Sigmoid colon (tissue), 3 donors: ENCODE results near the gene CEP120.

Source experiments
- POLR2A ChIP-seq, 2 donors: fragments of 450-650 bp; IDR thresholded peaks; one replicate each; pipeline ENCODE4 v1.6.1; 2016; ENCODE audit warnings: antibody characterized with exemption in 2 of 2, mild to moderate bottlenecking in 2 of 2, moderate library complexity in 2 of 2
- TF ChIP-seq, protein P1 (sequence below), 4 experiments: fragments of 450-650 bp in 3 of 4; fragments of 200-600 bp in 1 of 4; IDR thresholded peaks; one replicate each; pipeline ENCODE4 v1.5.1; 2016 to 2019; ENCODE audit warnings: antibody characterized with exemption in 4 of 4, mild to moderate bottlenecking in 3 of 4, moderate library complexity in 2 of 4

DNA sequence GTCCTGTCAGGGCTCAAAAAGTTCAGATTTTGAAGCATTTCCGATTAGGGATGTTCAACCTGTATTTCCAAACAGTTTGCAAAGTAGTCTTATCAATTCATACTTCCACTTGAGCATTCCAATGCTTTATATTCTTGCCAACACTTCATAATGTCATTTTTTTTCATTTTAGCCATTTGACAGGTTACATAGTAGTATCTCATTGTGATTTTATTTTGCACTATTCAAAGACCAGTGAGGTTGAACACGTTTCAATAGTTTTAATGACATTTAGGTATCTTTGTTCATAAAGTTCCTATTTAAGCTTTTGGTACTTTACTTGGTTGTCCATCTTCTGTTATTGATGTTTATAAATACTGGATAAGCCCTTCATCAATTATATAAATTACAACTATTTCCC, 71.4 kb downstream of the CEP120 start:
- TF ChIP-seq, protein P1, sequence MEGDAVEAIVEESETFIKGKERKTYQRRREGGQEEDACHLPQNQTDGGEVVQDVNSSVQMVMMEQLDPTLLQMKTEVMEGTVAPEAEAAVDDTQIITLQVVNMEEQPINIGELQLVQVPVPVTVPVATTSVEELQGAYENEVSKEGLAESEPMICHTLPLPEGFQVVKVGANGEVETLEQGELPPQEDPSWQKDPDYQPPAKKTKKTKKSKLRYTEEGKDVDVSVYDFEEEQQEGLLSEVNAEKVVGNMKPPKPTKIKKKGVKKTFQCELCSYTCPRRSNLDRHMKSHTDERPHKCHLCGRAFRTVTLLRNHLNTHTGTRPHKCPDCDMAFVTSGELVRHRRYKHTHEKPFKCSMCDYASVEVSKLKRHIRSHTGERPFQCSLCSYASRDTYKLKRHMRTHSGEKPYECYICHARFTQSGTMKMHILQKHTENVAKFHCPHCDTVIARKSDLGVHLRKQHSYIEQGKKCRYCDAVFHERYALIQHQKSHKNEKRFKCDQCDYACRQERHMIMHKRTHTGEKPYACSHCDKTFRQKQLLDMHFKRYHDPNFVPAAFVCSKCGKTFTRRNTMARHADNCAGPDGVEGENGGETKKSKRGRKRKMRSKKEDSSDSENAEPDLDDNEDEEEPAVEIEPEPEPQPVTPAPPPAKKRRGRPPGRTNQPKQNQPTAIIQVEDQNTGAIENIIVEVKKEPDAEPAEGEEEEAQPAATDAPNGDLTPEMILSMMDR (IDR thresholded peaks at IDR 0.05): no peak
- TF ChIP-seq POLR2A (IDR thresholded peaks at IDR 0.05): no peak
